OCI-LY1 (cell line): ENCODE data around the gene RBM47.

Experiments used
- H2AFZ ChIP-seq: fragments of 200-600 bp; sonication (generic), shearing (Covaris generic); 2 replicates; pipeline ENCODE4 v1.6.0; 2014; ENCODE audit warnings: antibody characterized with exemption, mild to moderate bottlenecking, low read length
- H3F3A ChIP-seq: fragments of 200-600 bp; sonication (generic), shearing (Covaris generic); 2 replicates; pipeline ENCODE4 v1.6.0; 2014; ENCODE audit warnings: mild to moderate bottlenecking, antibody characterized with exemption, low read length, moderate library complexity; ENCODE audit not compliant: insufficient read depth
- H3K27ac ChIP-seq: fragments of 200-600 bp; sonication (generic); 2 replicates; pipeline ENCODE4 v1.5.1; 2014; ENCODE audit warnings: low read length, mixed run types, mild to moderate bottlenecking, low read depth; ENCODE audit not compliant: poor library complexity, severe bottlenecking
- H3K27me3 ChIP-seq: fragments of 200-600 bp; sonication (generic); 2 replicates; pipeline ENCODE4 v1.6.0; 2014; ENCODE audit warnings: antibody characterized with exemption, mild to moderate bottlenecking, low read length, moderate library complexity; ENCODE audit not compliant: insufficient read depth
- H3K36me3 ChIP-seq: fragments of 200-600 bp; sonication (generic); 2 replicates; pipeline ENCODE4 v1.6.1; 2014; ENCODE audit warnings: mild to moderate bottlenecking, antibody characterized with exemption, low read length, moderate library complexity, mixed read lengths; ENCODE audit not compliant: insufficient read depth
- H3K4me1 ChIP-seq: fragments of 200-600 bp; sonication (generic); 2 replicates; pipeline ENCODE4 v1.5.1; 2014; ENCODE audit warnings: mild to moderate bottlenecking, low read length, moderate library complexity; ENCODE audit not compliant: insufficient read depth, severe bottlenecking
- H3K4me2 ChIP-seq: fragments of 200-600 bp; sonication (generic), shearing (Covaris generic); 2 replicates; pipeline ENCODE4 v1.6.1; 2014; ENCODE audit warnings: low read length
- H3K4me3 ChIP-seq: fragments of 200-600 bp; sonication (generic); 2 replicates; pipeline ENCODE4 v1.5.1; 2014; ENCODE audit warnings: low read length, low read depth, mild to moderate bottlenecking, mixed read lengths; ENCODE audit not compliant: poor library complexity, severe bottlenecking
- H3K79me2 ChIP-seq: fragments of 200-600 bp; shearing (Covaris generic); 2 replicates; pipeline ENCODE4 v1.6.1; 2016; ENCODE audit warnings: mixed run types, low read length, mixed read lengths; ENCODE audit not compliant: insufficient read depth
- H3K9ac ChIP-seq: fragments of 200-600 bp; sonication (generic), shearing (Covaris generic); 2 replicates; pipeline ENCODE4 v1.6.1; 2014; ENCODE audit warnings: mild to moderate bottlenecking, low read length, mixed read lengths
- H3K9me2 ChIP-seq: fragments of 200-600 bp; sonication (generic), shearing (Covaris generic); 2 replicates; pipeline ENCODE4 v1.6.1; 2014; ENCODE audit warnings: low read depth, mild to moderate bottlenecking, low read length, mixed read lengths
- H3K9me3 ChIP-seq: fragments of 200-600 bp; shearing (Covaris generic); 2 replicates; pipeline ENCODE4 v1.6.1; 2014; ENCODE audit warnings: low read length, mixed read lengths
- H4K20me1 ChIP-seq: fragments of 200-600 bp; sonication (generic), shearing (Covaris generic); 2 replicates; pipeline ENCODE4 v1.6.0; 2016; ENCODE audit warnings: mild to moderate bottlenecking, low read length; ENCODE audit not compliant: insufficient read depth
- CTCF ChIP-seq: fragments of 200-600 bp; sonication (generic), shearing (Covaris generic); IDR thresholded peaks from 2 replicates; pipeline ENCODE4 v1.5.1; 2017; ENCODE audit warnings: mild to moderate bottlenecking, antibody characterized with exemption, low read length, moderate library complexity, mixed read lengths
- EZH2 ChIP-seq: fragments of 200-600 bp; sonication (generic), shearing (Covaris generic); IDR thresholded peaks from 2 replicates; pipeline ENCODE4 v1.8.0; 2017; ENCODE audit warnings: borderline replicate concordance, mixed run types, mild to moderate bottlenecking, antibody characterized with exemption, low read length, moderate library complexity, mixed read lengths

RBM47 gene

GRCh38 chr4:40596522-40596921 lies 33.1 kb downstream of the RBM47 start:
- Histone ChIP-seq H3F3A (no peaks in the 10 kb centered on the region), H3K9ac (no peak overlapping the region), H3K27me3 (no peaks in the 10 kb centered on the region), H4K20me1 (no peaks in the 10 kb centered on the region), H3K27ac (no peak overlapping the region), H3K79me2 (no peaks in the 10 kb centered on the region), H2AFZ (no peak overlapping the region), H3K4me2 (no peak overlapping the region), H3K36me3 (no peaks in the 10 kb centered on the region), H3K4me3 (no peak overlapping the region), H3K9me2 (no peaks in the 10 kb centered on the region), H3K4me1 (no peaks in the 10 kb centered on the region), H3K9me3 (no peaks in the 10 kb centered on the region)
- TF ChIP-seq CTCF (no peak), EZH2 (no peak)

- Histone ChIP-seq H4K20me1 (no peaks in the 10 kb centered on the region), H3K9me2 (no peaks in the 10 kb centered on the region), H3K36me3 (no peaks in the 10 kb centered on the region), H3F3A (no peaks in the 10 kb centered on the region), H3K4me2 (no peak overlapping the region), H3K79me2 (no peaks in the 10 kb centered on the region), H3K9me3 (no peaks in the 10 kb centered on the region), H3K4me3 (no peak overlapping the region), H3K4me1 (no peaks in the 10 kb centered on the region), H3K27me3 (no peaks in the 10 kb centered on the region), H3K9ac (no peak overlapping the region), H2AFZ (no peak overlapping the region), H3K27ac (no peak overlapping the region)
- TF ChIP-seq EZH2: no peak
These were observed 33.7 kb downstream of the RBM47 start for GRCh38 chr4:40595981-40596380.

- no peaks in the 10 kb centered on the region for H3K79me2 ChIP-seq
- H4K20me1 ChIP-seq: no peaks in the 10 kb centered on the region
These were observed 35.1 kb downstream of the RBM47 start for GRCh38 chr4:40594261-40595178.

More at GRCh38 chr4:40594261-40595178, 35.1 kb downstream of the RBM47 start:
- H3F3A ChIP-seq: no peaks in the 10 kb centered on the region
- H3K9me3 ChIP-seq: no peaks in the 10 kb centered on the region
- no peak overlapping the region for H3K4me3 ChIP-seq
- TF ChIP-seq EZH2 (no peak), CTCF (no peak)
- H3K4me1 ChIP-seq: no peaks in the 10 kb centered on the region
- no peaks in the 10 kb centered on the region for H3K9me2 ChIP-seq
- H2AFZ ChIP-seq: no peak overlapping the region
- H3K27ac ChIP-seq: no peak overlapping the region
- H3K4me2 ChIP-seq: no peak overlapping the region
- no peaks in the 10 kb centered on the region for H3K27me3 ChIP-seq
- H3K36me3 ChIP-seq: no peaks in the 10 kb centered on the region
- H3K9ac ChIP-seq: no peak overlapping the region
